Dedifferentiated amniotic fluid mesenchymal stem cell (primary cell): ENCODE data around the gene LINC01488.
A peak's percentile ranks its signal among the peaks of the same experiment; 100 is the strongest.

ENCODE experiments used
- DNase-seq: peaks from one replicate; pipeline ENCODE4 v3.0.0-alpha.2; 2016; ENCODE audit errors: extremely low spot score

The LINC01488 gene

DNA sequence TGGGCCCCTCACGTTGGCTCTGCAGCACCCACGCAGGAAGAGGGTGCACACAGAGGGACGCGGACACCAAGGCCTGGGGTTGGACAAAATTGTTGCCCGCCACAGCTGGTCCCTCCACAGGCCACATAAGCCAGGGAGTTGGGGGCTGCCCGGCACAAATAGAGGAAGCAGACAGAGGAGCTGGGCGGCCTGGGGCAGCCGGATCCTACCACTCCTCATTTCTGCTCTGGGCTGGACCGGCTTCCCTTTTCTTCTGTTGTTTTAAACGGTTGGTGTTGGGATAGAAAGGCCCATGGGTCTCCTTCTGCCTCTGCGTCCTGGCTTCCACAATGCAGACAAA lies 36.4 kb upstream of the LINC01488 start:
- DNase-seq = no peak

DNA sequence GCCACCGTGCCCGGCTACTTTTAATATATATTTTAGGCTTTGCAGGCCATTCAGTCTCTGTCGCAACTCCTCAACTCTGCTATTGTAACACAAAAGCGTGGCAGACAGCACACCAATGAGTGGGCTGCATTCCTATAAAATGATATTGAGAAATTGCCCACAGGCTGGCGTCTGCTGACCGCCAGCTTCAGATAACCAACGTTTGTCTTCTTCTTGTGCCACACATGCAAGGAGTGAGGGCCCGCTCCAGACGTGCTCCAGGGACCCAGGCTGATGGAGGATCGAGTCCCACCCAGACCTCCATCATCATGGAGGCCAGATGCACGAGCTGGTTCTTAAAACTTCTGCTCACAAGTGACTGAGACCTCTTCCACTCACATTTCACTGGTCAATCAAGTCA lies 35.4 kb upstream of the LINC01488 start:
- no peak for DNase-seq

DNA sequence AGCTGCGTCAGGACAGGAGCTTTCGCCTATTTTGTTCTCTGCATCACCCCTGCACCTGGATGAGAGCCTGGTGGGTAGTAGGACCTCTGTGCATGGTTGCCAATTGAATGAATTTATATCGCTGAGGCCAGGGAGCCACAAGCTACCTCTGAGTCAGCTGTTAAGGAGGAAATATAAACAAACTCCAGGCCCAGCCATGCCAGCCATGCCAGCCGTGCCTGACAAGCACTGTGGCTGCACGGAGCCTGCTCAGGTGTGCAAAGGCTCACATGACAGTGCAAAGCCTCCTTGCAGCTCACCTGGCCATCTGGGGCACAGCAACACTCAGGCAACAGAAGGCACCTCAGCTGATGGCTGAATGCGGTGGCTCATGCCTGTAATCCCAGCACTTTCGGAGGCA lies 33.7 kb upstream of the LINC01488 start:
- no peak for DNase-seq

- no peak for DNase-seq
Measured at GRCh38 chr11:69448471-69449284, 32.8 kb upstream of the LINC01488 start.

GRCh38 chr11:69449320-69450063 lies 32.0 kb upstream of the LINC01488 start:
- DNase-seq = no peak

DNA sequence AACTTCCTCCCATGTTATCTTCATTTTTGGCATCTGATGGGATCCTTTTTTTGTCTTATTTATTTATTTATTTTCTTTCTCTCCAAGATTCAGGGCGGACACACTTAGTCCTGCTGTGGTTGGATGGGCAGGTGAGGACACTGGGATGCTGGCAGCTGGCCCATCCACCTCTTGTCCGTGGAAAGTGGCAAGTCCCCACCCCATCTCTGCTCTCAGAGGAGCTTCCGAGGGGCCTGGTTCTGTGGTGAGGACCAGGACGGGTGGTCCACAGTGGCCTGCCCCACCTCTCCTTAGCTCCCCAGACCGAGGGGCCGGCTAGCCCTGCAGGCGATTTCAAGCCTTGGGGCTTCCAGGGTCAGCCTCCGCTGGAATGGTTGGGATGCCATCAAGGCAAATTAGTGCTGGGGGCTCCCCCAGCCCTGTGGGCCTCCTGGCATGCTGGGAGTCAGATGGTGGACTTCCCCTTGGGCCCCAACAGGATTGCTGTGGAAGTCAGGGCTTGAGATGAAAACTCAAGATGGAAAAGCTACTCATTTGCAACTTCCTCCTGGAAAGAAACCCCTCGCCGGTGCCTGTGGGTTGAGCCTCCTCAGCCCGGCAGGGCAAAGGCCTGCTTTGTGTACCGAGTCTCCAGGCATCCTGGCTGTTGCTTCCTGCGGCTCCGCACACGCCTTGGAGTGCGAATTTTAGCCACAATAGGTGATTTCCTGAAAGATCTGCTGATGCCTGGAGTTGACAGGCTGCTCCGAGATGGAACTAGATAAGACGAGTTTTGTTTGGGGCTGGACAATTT lies 31.2 kb upstream of the LINC01488 start:
- DNase-seq = no peak

- DNase-seq = no peak
Measured at GRCh38 chr11:69450857-69451220, 30.6 kb upstream of the LINC01488 start.

DNA sequence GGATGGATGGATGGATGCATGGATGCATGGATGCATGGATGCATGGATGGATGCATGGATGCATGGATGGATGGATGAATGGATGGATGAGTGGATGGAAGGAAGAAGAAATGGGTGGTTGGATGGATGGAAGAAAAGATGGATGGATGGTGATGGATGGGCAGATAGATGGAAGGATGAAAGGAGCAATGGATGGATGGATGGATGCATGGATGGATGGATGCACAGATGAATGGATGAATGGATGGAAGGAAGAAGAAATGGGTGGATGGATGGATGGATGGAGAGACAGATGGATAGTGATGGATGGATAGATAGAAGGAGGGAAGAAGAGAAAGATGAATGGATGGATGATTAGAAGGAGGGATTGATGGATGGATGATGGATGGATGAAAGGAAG lies 30.2 kb upstream of the LINC01488 start:
- no peak for DNase-seq

DNA sequence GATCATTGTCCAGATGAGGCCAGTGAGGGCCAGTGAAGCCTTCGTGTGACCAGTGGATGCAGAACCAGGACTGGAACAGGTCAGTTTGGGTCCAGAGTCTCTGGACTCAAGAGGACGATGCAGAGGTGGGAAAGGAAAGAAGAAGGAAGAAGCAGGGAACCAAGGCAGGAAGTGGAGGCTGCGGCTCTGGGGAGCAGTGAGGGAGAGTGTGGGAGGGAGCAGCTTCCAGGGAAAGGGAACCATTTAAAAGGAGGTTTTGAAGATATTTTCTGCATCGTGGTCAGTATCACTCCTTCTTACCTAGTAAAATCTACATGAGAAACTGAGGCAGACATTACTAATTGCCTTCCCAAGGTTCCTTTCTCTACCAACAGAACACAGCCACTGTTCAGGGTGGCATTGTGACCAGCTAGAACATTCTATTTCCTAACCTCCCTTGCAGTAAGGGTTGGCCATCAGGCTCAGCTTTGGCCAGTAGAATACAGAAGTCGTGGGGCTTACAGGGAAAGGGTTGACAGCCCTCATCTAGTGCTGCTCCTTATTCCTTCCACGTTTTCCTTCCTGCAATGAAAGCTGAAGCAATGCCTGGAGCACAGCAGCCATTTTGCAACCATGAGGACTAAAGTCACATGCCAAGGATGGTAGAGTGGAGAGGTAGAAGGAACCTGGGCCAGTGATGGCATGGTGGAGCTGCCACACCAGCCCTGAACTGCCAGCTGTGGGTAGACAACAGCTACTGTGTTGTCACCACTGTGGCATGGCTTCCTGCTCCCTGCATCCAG lies 29.1 kb upstream of the LINC01488 start:
- no peak for DNase-seq

DNA sequence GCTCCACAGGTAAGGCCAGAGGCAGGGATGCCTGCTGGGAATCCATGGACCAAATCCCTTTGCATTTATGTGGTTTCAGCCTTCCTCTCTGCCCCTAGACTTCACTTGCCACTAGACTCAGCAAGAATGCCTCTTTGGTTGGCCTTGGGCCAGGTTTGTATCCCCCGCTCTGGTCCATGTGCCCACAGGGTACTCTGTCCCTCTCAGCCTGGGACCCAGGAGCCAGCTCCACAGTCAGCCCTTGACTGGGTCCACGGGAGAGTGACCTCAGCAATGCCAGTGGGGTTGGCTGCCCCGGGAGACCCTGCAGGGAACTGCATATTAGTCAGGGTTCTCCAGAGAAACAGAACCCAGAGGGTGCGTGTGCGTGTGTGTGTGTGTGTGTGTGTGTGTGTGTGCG lies 28.3 kb upstream of the LINC01488 start:
- DNase-seq = no peak

DNA sequence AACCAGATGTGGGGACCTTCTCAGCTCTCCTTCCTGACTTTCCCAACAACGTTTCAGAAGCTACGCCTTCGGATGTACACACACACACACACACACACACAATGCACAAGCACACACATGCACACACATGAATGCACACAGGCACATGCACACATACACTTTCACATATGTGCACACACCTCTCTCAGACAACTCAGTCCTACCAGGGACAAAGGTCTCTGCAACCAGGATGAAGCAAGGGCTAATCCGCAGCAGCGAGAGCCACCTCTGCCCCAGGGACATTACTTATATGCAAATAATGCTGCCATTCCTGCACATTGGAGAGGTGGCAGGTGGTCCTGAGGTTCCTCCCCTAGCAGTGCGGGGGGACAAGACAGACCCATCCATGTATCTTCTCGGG lies 27.4 kb upstream of the LINC01488 start:
- no peak for DNase-seq

GRCh38 chr11:69455969-69456368 lies 25.5 kb upstream of the LINC01488 start:
- DNase-seq = no peak

- no peak for DNase-seq
Measured at GRCh38 chr11:69456712-69457111, 24.8 kb upstream of the LINC01488 start.

DNA sequence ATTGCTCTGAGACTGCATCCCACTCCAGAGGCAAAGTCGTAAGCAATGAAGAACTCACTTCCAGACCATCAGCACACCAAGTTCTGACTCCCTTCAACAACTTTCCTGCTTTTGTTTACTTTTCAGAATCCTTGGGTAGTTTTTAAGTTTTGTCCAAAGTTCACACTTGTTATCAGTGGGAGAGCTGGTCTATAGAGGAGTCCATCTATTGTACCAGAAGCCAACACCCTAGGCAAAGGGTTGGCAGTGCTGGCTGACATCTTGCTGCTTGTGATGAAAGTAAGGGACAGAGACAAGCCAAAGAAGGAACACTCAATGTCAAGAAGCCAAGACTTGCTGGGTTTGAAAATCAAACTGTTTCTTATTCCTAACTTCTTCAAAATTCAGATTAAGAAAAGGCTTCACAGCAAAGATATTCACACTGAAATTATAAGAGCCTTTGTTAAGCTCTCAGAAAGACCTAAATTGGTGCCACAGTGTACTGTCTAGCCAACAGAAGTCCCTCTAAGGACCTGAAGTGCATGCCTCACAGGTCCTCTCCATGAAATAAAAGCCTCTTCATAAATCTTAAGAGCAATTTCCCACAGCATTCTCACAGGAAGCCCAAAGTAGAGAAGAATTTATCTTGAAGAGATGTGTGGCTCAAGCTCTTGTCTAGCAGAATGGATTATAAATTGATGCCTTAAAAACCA lies 21.5 kb upstream of the LINC01488 start:
- no peak for DNase-seq

DNA sequence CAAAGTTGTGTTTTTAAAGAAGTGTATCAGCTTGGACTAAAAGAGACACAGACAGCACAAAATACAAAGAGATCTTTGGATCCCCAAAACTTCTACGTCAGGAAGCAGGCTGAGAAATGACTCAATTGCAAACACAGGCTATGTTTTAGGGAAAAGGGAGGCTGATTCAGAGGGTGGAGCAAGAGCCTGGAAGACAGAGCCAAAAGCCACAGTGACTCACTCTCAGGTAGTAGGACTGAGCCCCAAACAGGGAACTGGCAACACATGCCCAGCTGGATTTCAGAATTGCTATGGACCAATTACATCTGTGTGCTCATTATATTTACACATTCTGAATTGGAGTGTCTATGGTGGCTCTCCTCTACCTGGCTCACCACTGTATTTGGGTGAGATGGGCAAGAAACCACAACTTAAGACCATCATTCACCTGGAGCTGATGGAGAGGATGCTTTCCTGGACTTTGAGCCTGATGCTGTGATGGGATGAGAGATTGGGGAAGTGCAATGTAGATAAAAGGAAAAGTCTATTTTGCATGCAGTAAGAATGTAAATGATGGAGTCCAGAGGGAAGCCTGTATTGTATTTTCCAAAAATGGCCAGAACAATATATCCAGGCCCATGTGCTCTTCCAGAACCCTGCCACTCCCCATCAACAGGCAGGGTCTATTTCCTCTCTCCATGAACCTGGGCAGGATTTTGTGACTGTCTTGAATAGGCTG lies 20.8 kb upstream of the LINC01488 start:
- peak; percentile 33 for DNase-seq

- no peak for DNase-seq
Measured at GRCh38 chr11:69461272-69461962, 20.0 kb upstream of the LINC01488 start.

DNA sequence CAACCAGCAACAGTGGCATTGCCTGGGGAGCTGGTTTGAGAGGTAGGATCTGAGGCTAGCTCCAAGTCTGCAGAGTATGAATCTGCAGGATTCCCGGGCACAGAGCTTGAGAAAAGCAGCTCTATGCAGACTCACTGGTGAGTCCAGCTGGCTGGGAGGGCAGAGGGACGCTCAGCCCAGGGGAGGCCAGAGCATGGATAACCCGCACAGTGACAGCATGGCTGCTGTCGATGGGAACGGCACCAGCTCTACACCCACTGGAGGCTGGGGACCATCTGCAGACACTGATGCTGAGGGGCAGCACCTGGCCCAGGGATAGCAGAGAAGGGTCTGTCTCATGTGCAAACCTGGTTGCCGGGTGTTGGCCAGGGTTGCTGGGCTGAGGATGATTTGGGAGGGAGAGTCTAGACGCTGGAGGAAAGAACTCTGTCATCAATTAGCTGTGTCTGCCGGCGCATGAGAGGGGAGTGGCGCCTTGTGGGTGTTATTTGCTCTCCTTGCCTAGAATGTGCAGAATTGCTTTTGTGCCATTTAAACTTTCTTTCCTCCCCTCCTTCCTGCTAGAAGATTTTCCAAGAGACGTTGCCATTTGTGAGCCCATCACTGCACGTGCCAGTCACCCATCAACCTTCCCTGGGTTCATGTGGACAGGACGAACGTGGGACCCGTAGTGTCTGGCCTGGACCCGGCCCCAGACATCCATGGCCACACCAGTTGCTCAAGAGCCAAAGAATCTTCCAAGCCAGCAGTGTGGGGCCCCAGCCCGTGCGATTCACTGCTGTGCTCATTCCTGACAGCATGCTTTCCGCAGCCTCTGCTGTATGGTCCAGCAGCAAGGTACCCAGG lies 19.1 kb upstream of the LINC01488 start:
- DNase-seq = no peak

- DNase-seq = peak; percentile 55
Measured at GRCh38 chr11:69463181-69463994, 18.1 kb upstream of the LINC01488 start.
